ENCODE data around the gene KCNAB1.
"Not testable (repeated sequence)": the region's sequence is repeated elsewhere in the genome, so short reads cannot be mapped to it uniquely, and the experiment has no call there.

KCNAB1 gene

GRCh38 chr3:156559321-156559720, 438.9 kb downstream of the KCNAB1 start:
- no peak overlapping the region for H3K4me3 ChIP-seq (ENCODE audit: low read depth, low read length)
- TF ChIP-seq CTCF (IDR thresholded peaks at IDR 0.05; ENCODE audit: borderline replicate concordance, insufficient read depth, low read depth, low read length) = no peak

GRCh38 chr3:156561533-156561932, 441.2 kb downstream of the KCNAB1 start:
- no peak for TF ChIP-seq CTCF (IDR thresholded peaks at IDR 0.05; ENCODE audit: borderline replicate concordance, insufficient read depth, low read depth, low read length)
- H3K4me3 ChIP-seq (ENCODE audit: low read depth, low read length) = no peak overlapping the region

GRCh38 chr3:156562486-156562885, 442.1 kb downstream of the KCNAB1 start:
- not testable (repeated sequence) for H3K4me3 ChIP-seq (ENCODE audit: low read depth, low read length)

GRCh38 chr3:156563900-156564682, 443.7 kb downstream of the KCNAB1 start:
- H3K4me3 ChIP-seq (ENCODE audit: low read depth, low read length) = no peak overlapping the region
- TF ChIP-seq CTCF (IDR thresholded peaks at IDR 0.05; ENCODE audit: borderline replicate concordance, insufficient read depth, low read depth, low read length) = no peak

GRCh38 chr3:156569016-156569415, 448.6 kb downstream of the KCNAB1 start:
- not testable (repeated sequence) for H3K4me3 ChIP-seq (ENCODE audit: low read depth, low read length)

- H3K4me3 ChIP-seq (ENCODE audit: low read depth, low read length) = not testable (repeated sequence)
Observed at GRCh38 chr3:156569881-156570280, 449.5 kb downstream of the KCNAB1 start.

- no peak overlapping the region for H3K4me3 ChIP-seq (ENCODE audit: low read depth, low read length)
- no peak for TF ChIP-seq CTCF (IDR thresholded peaks at IDR 0.05; ENCODE audit: borderline replicate concordance, insufficient read depth, low read depth, low read length)
Observed at GRCh38 chr3:156575641-156576040, 455.3 kb downstream of the KCNAB1 start.

- TF ChIP-seq CTCF (IDR thresholded peaks at IDR 0.05; ENCODE audit: borderline replicate concordance, insufficient read depth, low read depth, low read length) = no peak
- H3K4me3 ChIP-seq (ENCODE audit: low read depth, low read length) = no peak overlapping the region
Observed at GRCh38 chr3:156576051-156576450, 455.7 kb downstream of the KCNAB1 start.

Data from GM12875 (cell line).